ENCODE results near the gene FNDC10.

Gene FNDC10

GRCh38 chr1:1550591-1551432 lies 49.1 kb downstream of the FNDC10 start:
- TF ChIP-seq CTCF (IDR thresholded peaks at IDR 0.05), result peak; percentile 10; the same call in 1 of the 2 replicates

DNA sequence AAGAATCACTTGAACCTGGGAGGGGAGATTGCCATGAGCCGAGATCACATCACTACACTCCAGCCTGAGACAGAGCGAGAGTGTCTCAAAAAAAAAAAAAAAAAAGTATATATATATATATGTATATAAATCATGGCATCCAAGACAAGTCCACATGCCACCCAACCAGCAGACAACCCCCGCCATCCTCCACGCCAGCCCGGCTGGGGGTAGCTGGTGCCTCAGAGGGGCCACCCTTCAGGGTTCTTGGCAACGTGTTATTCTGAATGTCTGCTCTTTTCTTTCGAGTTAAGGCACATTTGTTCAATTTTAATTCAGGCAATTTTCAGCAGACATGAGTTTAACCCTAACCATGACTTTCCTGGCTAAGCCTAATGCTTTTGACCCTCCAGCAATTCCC lies 49.8 kb downstream of the FNDC10 start:
- TF ChIP-seq CTCF (IDR thresholded peaks at IDR 0.05), result no peak

DNA sequence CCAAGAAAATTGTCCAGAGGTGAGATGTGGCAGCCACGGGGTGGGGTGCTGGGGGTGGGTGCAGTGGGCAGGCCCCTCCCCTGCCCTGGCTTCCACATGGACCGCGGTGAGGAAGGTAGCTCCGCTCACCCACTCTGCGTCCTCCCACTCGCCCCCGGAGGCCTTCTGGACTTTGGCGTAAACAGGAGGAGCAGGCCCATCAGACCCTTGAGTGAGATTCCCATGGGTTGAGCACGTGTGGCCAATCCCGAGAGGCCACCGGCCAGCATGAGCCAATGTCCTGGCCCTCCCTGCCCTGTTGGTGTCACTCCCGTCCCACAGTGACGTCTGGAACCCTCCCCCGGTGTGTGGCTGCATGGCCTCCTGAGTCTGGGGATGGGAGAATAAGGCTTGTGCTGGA lies 51.3 kb downstream of the FNDC10 start:
- no peak for TF ChIP-seq CTCF (IDR thresholded peaks at IDR 0.05)

All from LNCAP (cell line).